SK-N-DZ (cell line): ENCODE measurements around the gene LRSAM1.
"Not testable (repeated sequence)": the region's sequence is repeated elsewhere in the genome, so short reads cannot be mapped to it uniquely, and the experiment has no call there.

Experiments
- DNase-seq: peaks from one replicate; pipeline ENCODE4 v3.0.0-alpha.2; 2015; ENCODE audit warnings: low spot score

The LRSAM1 gene

GRCh38 chr9:127457191-127457878, 6.0 kb downstream of the LRSAM1 start:
- DNase-seq = no peak

GRCh38 chr9:127458921-127459320, 7.6 kb downstream of the LRSAM1 start:
- DNase-seq = no peak

GRCh38 chr9:127463382-127463781, 12.1 kb downstream of the LRSAM1 start:
- DNase-seq = peak; percentile 63

- peak; percentile 57 for DNase-seq
Observed at GRCh38 chr9:127463911-127464310, 12.6 kb downstream of the LRSAM1 start.

- not testable (repeated sequence) for DNase-seq
Observed at GRCh38 chr9:127466407-127466917, 15.2 kb downstream of the LRSAM1 start.

- no peak for DNase-seq
Observed at GRCh38 chr9:127467621-127468020, 16.3 kb downstream of the LRSAM1 start.

- DNase-seq = no peak
Observed at GRCh38 chr9:127470662-127471061, 19.4 kb downstream of the LRSAM1 start.

- no peak for DNase-seq
Observed at GRCh38 chr9:127473501-127473900, 22.2 kb downstream of the LRSAM1 start.

- no peak for DNase-seq
Observed at GRCh38 chr9:127473932-127474331, 22.6 kb downstream of the LRSAM1 start.

GRCh38 chr9:127474592-127474991, 23.3 kb downstream of the LRSAM1 start:
- DNase-seq = no peak

- DNase-seq = no peak
Observed at GRCh38 chr9:127479507-127480081, 28.3 kb downstream of the LRSAM1 start.

- DNase-seq = no peak
Observed at GRCh38 chr9:127482662-127483061, 31.4 kb downstream of the LRSAM1 start.

GRCh38 chr9:127485995-127486394, 34.7 kb downstream of the LRSAM1 start:
- DNase-seq = no peak

- DNase-seq = no peak
Observed at GRCh38 chr9:127488946-127489345, 37.6 kb downstream of the LRSAM1 start.

GRCh38 chr9:127489471-127490115, 38.3 kb downstream of the LRSAM1 start:
- peak; percentile 79 for DNase-seq

- no peak for DNase-seq
Observed at GRCh38 chr9:127490535-127491230, 39.4 kb downstream of the LRSAM1 start.

GRCh38 chr9:127491516-127491915, 40.2 kb downstream of the LRSAM1 start:
- no peak for DNase-seq

GRCh38 chr9:127492616-127493015, 41.3 kb downstream of the LRSAM1 start:
- DNase-seq = no peak

GRCh38 chr9:127493592-127494303, 42.4 kb downstream of the LRSAM1 start:
- no peak for DNase-seq

- DNase-seq = no peak
Observed at GRCh38 chr9:127494304-127494702, 43.0 kb downstream of the LRSAM1 start.

- peak; percentile 40 for DNase-seq
Observed at GRCh38 chr9:127495884-127496555, 44.7 kb downstream of the LRSAM1 start.
